Activated T-helper 17 cell treated with anti-CD3 and anti-CD28 coated beads, Interleukin-2, amount 50 U/mL, for 72 hours (primary cell): ENCODE measurements around the gene PLEKHG3. TPM values are rescaled to one million over a fixed set of nuclear protein-coding genes. Genes with fewer than 3 reads are reported as not detected.

Experiments
- ATAC-seq: fragments of 150-1000 bp; cut with Tn5 transposase; replicated peaks from 2 replicates; pipeline ENCODE4 v1.10.0; 2021; ENCODE audit warnings: mild to moderate bottlenecking, moderate library complexity
- H3K27ac Mint-ChIP-seq: one replicate; pipeline ENCODE4 v1.8.0; 2022; ENCODE audit warnings: mixed read lengths
- H3K27me3 Mint-ChIP-seq: one replicate; pipeline ENCODE4 v1.8.0; 2022; ENCODE audit warnings: mixed read lengths
- H3K36me3 Mint-ChIP-seq: one replicate; pipeline ENCODE4 v1.8.0; 2022; ENCODE audit warnings: low read depth, mild to moderate bottlenecking, mixed read lengths
- H3K4me1 Mint-ChIP-seq: one replicate; pipeline ENCODE4 v1.8.0; 2022; ENCODE audit warnings: mixed read lengths
- H3K4me3 Mint-ChIP-seq: one replicate; pipeline ENCODE4 v1.8.0; 2022; ENCODE audit warnings: mild to moderate bottlenecking, mixed read lengths
- H3K9me3 Mint-ChIP-seq: one replicate; pipeline ENCODE4 v1.8.0; 2022; ENCODE audit warnings: mixed read lengths
- total RNA-seq, 2 donors: library from RNA; stranded (reverse); gene quantifications; one replicate each; pipeline ENCODE4 v1.2.3, GENCODE V29; 2022

The PLEKHG3 gene
- total RNA-seq, 2 donors from 2014 or later, result 17.2 to 19.2 TPM

DNA sequence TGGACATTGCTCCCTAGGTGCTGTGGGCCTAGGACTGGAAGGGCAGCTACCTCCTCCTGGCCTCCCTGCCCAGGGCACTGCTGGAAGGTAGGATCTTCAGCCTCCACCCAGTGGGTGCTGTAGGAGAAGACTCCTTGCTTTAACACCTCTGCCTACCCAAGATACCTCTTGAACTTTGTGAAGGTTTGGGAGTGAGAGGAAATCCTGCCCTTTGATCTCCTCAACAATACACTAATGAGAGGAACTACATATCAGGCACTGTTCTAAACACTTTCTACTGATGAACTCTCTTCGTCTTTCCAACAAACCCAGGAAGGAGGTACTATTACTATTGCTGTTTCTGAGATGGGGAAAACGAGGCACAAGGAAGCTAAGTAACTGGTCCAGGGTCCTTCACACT, 66.9 kb downstream of the PLEKHG3 start:
- ATAC-seq, result no peak
- no peaks in the 10 kb centered on the region for H3K36me3 Mint-ChIP-seq
- H3K27me3 Mint-ChIP-seq, result no peaks in the 10 kb centered on the region
- peaks cover 7% of the 10 kb centered on the region for H3K4me1 Mint-ChIP-seq
- no peak overlapping the region for H3K4me3 Mint-ChIP-seq
- H3K27ac Mint-ChIP-seq, result peak overlapping the region; percentile 78
- no peaks in the 10 kb centered on the region for H3K9me3 Mint-ChIP-seq

GRCh38 chr14:64772397-64772950, 68.2 kb downstream of the PLEKHG3 start:
- Mint-ChIP-seq H3K4me1 (peaks cover 6% of the 10 kb centered on the region), H3K4me3 (no peak overlapping the region), H3K36me3 (no peaks in the 10 kb centered on the region), H3K9me3 (no peaks in the 10 kb centered on the region), H3K27me3 (no peaks in the 10 kb centered on the region), H3K27ac (no peak overlapping the region)
- ATAC-seq, result no peak

DNA sequence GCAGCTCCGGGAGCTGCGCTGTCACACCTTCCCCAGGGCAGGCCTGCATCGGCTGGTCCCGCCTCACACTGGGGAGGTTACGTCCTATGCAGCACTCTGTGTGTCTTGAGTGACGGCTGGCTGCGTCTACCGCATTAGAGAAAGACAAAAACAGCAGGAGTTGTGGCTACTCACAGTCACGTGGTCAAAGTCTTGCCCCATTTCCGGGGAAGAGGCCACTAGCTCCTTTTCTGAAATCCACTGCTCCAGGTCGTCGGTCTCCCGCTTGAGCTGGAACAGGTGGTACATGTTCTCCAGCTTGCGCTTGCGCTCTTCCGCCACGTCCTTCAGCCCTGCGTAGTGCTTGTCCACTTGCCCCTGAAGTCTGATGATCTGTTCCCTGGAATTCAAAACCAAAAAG, 68.8 kb downstream of the PLEKHG3 start:
- H3K4me1 Mint-ChIP-seq, result peaks cover 6% of the 10 kb centered on the region
- no peak overlapping the region for H3K27ac Mint-ChIP-seq
- no peaks in the 10 kb centered on the region for H3K36me3 Mint-ChIP-seq
- H3K9me3 Mint-ChIP-seq, result no peaks in the 10 kb centered on the region
- H3K27me3 Mint-ChIP-seq, result no peaks in the 10 kb centered on the region
- H3K4me3 Mint-ChIP-seq, result no peak overlapping the region
- no peak for ATAC-seq

- no peak overlapping the region for H3K27ac Mint-ChIP-seq
- H3K27me3 Mint-ChIP-seq, result no peaks in the 10 kb centered on the region
- no peak overlapping the region for H3K4me3 Mint-ChIP-seq
- no peak for ATAC-seq
- no peaks in the 10 kb centered on the region for H3K9me3 Mint-ChIP-seq
- peaks cover 6% of the 10 kb centered on the region for H3K4me1 Mint-ChIP-seq
- no peaks in the 10 kb centered on the region for H3K36me3 Mint-ChIP-seq
Measured at GRCh38 chr14:64773577-64773976, 69.4 kb downstream of the PLEKHG3 start.

DNA sequence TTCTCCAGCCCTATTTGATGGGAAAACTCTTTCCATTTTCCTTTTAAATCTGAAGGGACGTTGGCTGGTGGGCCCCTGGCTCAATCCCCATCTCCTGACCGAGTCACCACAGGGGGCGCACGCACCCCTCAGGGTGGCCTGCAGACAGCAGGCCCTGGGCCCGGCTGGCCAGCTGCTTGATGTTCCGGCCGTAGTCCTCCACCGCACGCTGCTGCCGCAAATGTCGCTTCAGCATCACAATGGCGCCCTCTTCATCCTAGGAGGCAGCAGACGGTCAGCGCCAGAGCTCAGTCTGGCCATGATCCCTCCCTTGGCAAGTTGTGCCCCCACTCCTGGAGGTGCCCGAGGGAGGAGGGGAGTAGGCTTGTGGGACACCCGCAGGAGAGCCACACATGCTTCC, 70.0 kb downstream of the PLEKHG3 start:
- no peaks in the 10 kb centered on the region for H3K9me3 Mint-ChIP-seq
- H3K4me1 Mint-ChIP-seq, result peaks cover 6% of the 10 kb centered on the region

GRCh38 chr14:64775081-64775777, 71.0 kb downstream of the PLEKHG3 start:
- peaks cover 6% of the 10 kb centered on the region for H3K4me1 Mint-ChIP-seq

More for the DNA sequence above, 70.0 kb downstream of the PLEKHG3 start:
- no peaks in the 10 kb centered on the region for H3K36me3 Mint-ChIP-seq
- no peaks in the 10 kb centered on the region for H3K27me3 Mint-ChIP-seq
- H3K4me3 Mint-ChIP-seq, result no peak overlapping the region
- no peak overlapping the region for H3K27ac Mint-ChIP-seq
- ATAC-seq, result no peak

DNA sequence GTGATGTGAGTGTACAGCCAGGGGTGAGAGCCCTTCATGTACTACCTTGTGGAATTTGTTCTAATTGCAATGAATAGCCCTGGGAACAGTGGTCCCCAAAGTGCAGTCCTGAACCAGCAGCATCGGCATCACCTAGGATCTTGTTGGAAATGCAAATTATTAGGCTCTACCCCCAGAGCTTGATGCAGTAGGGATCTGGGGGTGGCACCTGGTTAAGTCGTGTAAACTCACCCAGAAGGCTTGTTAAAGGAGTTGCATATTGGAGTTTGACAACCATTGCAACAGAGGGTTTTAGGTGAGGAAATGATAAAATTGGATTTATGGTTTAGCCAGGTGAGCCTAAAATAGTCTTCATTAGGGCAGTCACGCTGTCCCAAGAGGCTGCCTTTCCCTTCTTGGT, 73.2 kb downstream of the PLEKHG3 start:
- H3K4me1 Mint-ChIP-seq, result no peaks in the 10 kb centered on the region
- ATAC-seq, result no peak
- H3K4me3 Mint-ChIP-seq, result no peak overlapping the region
- H3K36me3 Mint-ChIP-seq, result no peaks in the 10 kb centered on the region
- no peaks in the 10 kb centered on the region for H3K9me3 Mint-ChIP-seq
- no peak overlapping the region for H3K27ac Mint-ChIP-seq
- H3K27me3 Mint-ChIP-seq, result no peaks in the 10 kb centered on the region

More at GRCh38 chr14:64775081-64775777, 71.0 kb downstream of the PLEKHG3 start:
- ATAC-seq, result no peak
- Mint-ChIP-seq H3K27ac (no peak overlapping the region), H3K36me3 (no peaks in the 10 kb centered on the region), H3K9me3 (no peaks in the 10 kb centered on the region), H3K4me3 (no peak overlapping the region), H3K27me3 (no peaks in the 10 kb centered on the region)

- H3K9me3 Mint-ChIP-seq, result no peaks in the 10 kb centered on the region
- H3K36me3 Mint-ChIP-seq, result no peaks in the 10 kb centered on the region
- no peak for ATAC-seq
- no peak overlapping the region for H3K27ac Mint-ChIP-seq
- H3K27me3 Mint-ChIP-seq, result no peaks in the 10 kb centered on the region
- no peaks in the 10 kb centered on the region for H3K4me1 Mint-ChIP-seq
- H3K4me3 Mint-ChIP-seq, result no peak overlapping the region
Measured at GRCh38 chr14:64778104-64778754, 74.0 kb downstream of the PLEKHG3 start.

DNA sequence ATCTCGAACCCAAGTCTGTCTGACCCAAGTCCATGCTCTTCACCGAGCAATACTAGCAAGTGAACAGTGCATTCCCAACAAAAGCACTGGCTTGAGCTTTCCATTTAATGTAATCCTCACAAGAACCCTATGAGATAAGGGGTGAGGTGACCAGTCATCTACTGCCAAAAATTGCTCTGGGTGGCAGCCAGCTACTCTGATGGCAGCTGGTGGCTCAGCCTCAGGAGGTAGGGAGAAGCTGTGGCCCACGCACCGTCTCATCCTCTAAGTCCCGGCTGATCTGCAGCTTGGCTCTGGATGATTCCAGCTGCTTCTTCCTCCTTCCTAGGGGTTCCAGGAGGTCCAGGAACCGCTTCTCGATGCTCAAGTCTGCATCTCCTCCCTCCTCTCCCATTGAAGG, 75.2 kb downstream of the PLEKHG3 start:
- Mint-ChIP-seq H3K4me3 (no peak overlapping the region), H3K9me3 (no peaks in the 10 kb centered on the region), H3K27ac (no peak overlapping the region), H3K4me1 (no peaks in the 10 kb centered on the region), H3K36me3 (no peaks in the 10 kb centered on the region), H3K27me3 (no peaks in the 10 kb centered on the region)
- no peak for ATAC-seq

DNA sequence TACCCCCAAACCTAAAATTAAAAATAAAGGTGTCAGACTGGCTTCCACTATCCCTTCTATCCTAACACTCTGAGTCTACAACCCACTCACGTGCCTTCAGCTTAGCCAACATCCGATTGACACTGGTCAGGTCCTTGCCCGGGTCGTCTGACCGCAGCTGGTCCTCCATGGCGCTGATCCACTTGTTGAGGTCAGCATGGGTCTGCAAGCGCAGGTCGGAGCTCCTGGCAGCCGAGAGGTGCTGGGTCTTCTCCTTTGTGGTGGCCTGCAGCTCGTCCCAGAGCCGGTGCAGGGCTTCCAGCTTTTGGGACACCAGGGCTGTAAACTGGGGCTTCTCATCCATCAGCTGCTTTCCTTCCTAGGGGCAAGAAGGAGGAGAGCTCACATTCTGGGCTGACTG, 78.0 kb downstream of the PLEKHG3 start:
- Mint-ChIP-seq H3K27me3 (no peaks in the 10 kb centered on the region), H3K4me1 (no peaks in the 10 kb centered on the region), H3K9me3 (no peaks in the 10 kb centered on the region), H3K4me3 (no peak overlapping the region), H3K36me3 (no peaks in the 10 kb centered on the region), H3K27ac (no peak overlapping the region)
- no peak for ATAC-seq

GRCh38 chr14:64784006-64784405, 79.8 kb downstream of the PLEKHG3 start:
- H3K36me3 Mint-ChIP-seq, result no peaks in the 10 kb centered on the region
- no peaks in the 10 kb centered on the region for H3K27me3 Mint-ChIP-seq
- no peaks in the 10 kb centered on the region for H3K9me3 Mint-ChIP-seq

DNA sequence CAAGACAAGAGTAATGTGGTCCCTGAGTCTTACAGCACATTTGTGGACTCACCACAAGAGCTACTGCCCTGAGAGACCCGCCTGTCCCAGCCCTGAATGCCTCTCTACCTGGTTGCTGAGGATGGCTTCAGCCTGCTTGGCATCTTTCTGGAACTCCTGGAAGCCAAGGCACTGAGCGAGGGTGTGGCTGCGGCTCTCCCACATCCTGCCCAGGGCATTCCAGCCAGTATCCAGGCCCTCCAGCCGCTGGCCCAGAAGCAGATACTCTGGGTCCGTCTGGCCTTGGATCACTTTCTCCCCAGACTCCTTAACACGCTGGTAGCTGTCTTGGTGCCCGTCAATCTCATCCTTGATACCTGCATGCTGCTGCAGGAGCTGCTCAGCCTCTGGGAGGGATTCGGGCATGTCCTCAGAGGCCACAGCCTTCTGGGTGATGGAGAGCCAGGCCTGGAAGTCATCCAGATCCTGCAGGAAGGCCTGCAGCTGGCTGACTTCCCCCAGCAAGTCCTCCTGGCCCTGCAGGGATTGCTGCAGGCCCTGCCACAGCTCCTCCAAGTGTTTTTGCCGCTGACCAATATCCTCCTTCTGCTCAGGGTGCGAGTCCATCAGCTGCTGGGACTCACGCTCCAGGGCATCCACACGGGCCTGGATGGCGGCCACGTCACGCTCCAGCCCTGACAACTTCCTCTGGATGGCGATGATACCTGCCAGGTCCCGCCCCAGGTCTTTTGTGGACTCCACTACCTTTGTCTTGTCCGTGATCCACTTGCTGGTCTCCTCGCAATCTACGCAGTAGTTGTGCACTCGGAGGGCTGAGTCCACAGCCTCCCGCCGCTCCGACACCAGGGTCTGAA, 82.3 kb downstream of the PLEKHG3 start:
- H3K36me3 Mint-ChIP-seq, result no peaks in the 10 kb centered on the region
- ATAC-seq, result no peak
- H3K4me3 Mint-ChIP-seq, result no peak overlapping the region
- H3K9me3 Mint-ChIP-seq, result no peaks in the 10 kb centered on the region
- no peak overlapping the region for H3K27ac Mint-ChIP-seq
- no peaks in the 10 kb centered on the region for H3K4me1 Mint-ChIP-seq
- no peaks in the 10 kb centered on the region for H3K27me3 Mint-ChIP-seq

More at GRCh38 chr14:64784006-64784405, 79.8 kb downstream of the PLEKHG3 start:
- Mint-ChIP-seq H3K4me1 (no peaks in the 10 kb centered on the region), H3K4me3 (no peak overlapping the region), H3K27ac (no peak overlapping the region)
- ATAC-seq, result no peak

GRCh38 chr14:64787619-64788018, 83.4 kb downstream of the PLEKHG3 start:
- H3K4me3 Mint-ChIP-seq, result no peak overlapping the region
- no peak for ATAC-seq
- no peaks in the 10 kb centered on the region for H3K9me3 Mint-ChIP-seq
- H3K27me3 Mint-ChIP-seq, result no peaks in the 10 kb centered on the region
- H3K36me3 Mint-ChIP-seq, result no peaks in the 10 kb centered on the region
- H3K27ac Mint-ChIP-seq, result no peak overlapping the region
- H3K4me1 Mint-ChIP-seq, result no peaks in the 10 kb centered on the region

GRCh38 chr14:64788706-64789105, 84.5 kb downstream of the PLEKHG3 start:
- ATAC-seq, result peak; percentile 56
- Mint-ChIP-seq H3K27me3 (no peaks in the 10 kb centered on the region), H3K9me3 (no peaks in the 10 kb centered on the region), H3K4me1 (no peaks in the 10 kb centered on the region), H3K27ac (no peak overlapping the region), H3K36me3 (no peaks in the 10 kb centered on the region), H3K4me3 (no peak overlapping the region)
